ENCODE data around the gene SORBS2.
"Not testable (repeated sequence)": the region's sequence is repeated elsewhere in the genome, so short reads cannot be mapped to it uniquely, and the experiment has no call there.

Gene SORBS2

DNA sequence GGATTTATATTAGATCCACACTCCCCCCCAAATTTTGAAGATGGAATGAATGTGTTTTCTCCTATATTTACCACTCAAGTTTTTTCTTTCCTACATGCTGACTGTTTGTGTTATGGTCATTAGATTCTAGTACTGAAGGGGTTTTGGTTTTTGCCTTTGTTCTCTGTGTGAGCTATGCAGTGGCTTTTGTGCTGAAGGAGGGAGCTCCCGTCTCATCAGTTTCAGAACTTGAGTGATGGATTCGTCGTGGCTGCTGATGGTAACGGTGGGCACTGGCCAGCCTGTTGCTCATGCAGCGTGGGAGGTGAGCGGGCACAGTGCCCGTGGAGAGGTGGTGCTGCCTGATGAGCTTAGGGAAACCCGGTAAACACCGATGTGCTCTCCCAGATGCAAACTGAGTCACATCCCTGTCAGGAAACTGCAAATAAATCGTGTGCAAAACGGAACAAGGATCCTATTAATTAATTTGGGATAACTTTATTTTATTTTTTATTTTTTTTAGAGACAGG lies 101.5 kb downstream of the SORBS2 start:
- no peak for DNase-seq

GRCh38 chr4:185709802-185710486 lies 102.0 kb downstream of the SORBS2 start:
- no peak for DNase-seq

DNA sequence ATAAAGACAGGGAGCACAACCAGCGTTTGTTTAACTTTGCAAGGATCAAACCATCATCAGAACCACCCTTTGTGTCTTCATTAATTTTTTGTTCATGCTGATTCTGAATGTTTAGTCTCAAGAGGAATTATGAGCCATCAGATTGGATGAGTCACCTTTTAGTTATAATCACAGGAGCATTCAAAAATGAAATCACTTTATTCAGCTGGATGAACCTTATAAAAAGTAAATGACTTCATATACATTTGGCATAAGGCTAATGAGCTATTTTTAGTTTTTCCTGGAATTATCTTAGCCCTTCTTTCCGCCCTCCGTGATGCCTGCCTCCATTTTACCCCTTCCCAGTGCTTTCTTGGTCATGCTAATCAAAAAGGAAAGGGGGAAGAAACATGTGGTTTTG lies 103.6 kb downstream of the SORBS2 start:
- no peak for DNase-seq

DNA sequence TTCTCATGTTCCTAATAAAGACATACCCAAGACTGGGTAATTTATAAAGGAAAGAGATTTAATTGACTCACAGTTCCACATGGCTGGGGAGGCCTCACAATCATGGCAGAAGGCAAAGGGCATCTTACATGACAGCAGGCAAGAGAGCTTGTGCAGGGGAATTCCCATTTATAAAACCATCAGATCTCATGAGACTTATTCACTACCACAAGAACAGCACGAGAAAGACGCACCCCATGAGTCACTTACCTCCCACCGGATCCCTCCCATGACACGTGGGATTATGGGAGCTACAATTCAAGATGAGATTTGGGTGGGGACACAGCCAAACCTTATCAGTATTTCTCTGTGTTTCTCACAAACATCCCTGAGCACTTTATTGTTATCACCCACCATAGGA lies 104.4 kb downstream of the SORBS2 start:
- DNase-seq, result not testable (repeated sequence)

DNA sequence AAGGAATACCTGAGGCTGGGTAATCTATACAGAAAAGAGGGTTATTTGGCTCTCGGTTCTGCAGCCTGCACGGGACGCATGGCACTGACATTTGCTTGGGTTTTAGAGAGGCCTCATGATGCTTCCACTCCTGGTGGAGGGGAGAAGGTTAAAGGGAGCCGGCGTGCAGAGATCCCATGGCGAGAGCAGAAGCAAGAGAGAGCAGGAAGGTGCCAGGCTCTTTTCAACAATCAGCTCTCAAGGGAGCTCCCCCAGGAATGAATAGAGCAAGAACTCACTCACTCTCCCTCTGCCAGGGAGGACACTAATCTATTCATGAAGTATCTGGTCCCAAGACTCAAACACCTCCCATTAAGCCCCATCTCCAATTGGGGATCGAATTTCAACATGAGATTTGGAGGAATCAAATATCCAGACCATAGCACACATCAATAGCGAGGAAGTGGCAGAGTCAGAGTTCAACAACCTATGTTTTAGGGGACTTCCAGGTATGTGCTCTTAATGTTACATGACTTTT lies 109.8 kb downstream of the SORBS2 start:
- DNase-seq, result no peak

- no peak for DNase-seq
Observed at GRCh38 chr4:185700630-185701029, 111.4 kb downstream of the SORBS2 start.

- no peak for DNase-seq
Observed at GRCh38 chr4:185700048-185700447, 111.9 kb downstream of the SORBS2 start.

DNA sequence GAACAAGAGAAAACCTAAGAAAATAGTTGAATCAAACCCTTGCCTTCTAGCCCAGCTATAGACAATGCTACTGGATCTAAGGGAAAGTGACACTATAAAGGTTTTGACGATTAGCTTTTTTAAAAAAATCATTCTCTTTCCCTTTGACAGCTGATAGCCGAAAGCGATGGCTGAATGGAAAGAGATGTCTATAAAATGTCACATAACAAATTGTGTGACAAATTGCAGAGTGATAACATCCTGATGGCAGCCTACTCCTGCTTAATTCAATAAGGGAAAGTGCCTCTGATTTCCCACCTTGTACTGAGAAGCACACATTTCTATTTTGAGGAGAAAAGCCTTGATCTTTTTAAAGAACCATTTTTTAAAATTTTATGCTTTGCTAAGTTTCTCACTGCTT lies 114.5 kb downstream of the SORBS2 start:
- DNase-seq, result no peak

DNA sequence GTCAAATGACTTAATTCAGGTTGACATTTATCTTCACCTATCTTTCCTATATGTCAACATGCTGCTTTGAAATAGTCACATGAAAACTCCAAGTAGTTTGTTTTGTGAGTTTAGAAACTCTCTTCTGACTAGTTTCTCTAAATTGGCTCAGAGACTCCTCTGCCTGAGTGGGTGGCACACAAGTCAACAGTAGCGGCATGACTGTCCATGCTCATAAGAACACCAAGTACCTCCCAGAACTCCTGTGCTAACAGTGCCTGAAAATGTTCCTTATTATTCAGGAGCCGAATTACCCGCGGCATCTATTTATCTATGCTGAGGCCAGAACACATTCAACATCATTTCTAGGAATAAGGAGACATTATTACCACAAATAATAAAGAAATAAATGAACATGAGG lies 116.3 kb downstream of the SORBS2 start:
- DNase-seq, result no peak

- DNase-seq, result no peak
Observed at GRCh38 chr4:185693548-185694215, 118.3 kb downstream of the SORBS2 start.

GRCh38 chr4:185689407-185689806 lies 122.6 kb downstream of the SORBS2 start:
- DNase-seq, result no peak

- DNase-seq, result no peak
Observed at GRCh38 chr4:185685804-185686203, 126.2 kb downstream of the SORBS2 start.

DNA sequence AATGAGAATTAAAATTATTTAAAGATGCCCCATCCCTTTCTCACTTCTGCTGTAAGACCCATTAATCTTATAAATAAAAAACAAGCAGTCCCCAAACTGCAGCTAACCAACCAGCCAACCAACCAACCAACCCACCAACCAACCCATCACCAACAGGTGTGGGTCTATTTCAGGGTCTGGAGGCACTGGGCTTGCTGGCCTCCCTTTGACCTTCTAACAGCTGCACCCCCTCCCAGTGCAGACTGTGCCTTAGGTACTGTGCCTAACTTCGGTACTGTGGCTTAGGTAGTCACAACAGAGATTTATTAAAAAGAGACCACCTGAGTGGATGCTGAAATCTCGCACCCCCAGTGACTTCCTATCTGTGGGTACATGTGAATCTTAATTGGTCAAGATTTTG lies 128.1 kb downstream of the SORBS2 start:
- DNase-seq, result no peak

DNA sequence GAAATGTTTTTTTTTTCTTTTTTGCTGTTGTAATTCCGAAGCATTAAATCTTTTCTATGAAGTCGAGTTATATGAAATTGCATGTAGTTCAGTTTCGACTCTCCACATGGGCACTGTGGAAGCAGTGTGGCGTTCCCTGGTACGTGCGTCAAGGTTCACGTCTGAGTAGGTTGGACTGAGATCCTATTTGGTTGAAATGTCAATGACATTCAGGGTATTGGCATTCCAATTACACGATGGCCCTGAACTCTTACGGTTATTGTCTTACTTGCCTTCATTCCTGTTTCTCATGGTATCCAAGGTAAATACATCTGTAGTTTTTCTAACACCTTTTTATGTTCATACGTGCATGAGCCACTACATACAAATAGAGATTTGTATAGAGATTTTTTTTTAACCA lies 128.8 kb downstream of the SORBS2 start:
- no peak for DNase-seq

DNA sequence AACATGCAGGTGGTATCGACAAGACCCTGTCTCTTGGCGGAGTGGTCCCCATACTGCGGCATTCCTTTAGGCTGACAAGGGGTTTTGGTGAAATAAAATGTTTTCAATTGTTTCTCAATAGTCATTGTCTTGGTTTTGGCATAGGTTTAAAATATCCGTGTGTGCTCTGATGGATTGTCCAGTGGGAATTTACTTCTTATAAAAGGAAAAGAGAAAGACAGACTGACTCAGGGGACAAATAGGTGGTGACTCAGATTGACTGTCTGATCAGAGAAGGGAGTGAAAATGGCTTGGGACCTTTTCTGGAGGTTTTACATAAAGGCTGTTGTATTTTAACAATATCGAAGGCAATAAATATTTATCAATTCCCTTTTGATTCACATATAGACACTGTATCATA lies 129.8 kb downstream of the SORBS2 start:
- DNase-seq, result no peak

- DNase-seq, result no peak
Observed at GRCh38 chr4:185681604-185682003, 130.4 kb downstream of the SORBS2 start.

GRCh38 chr4:185680617-185681016 lies 131.4 kb downstream of the SORBS2 start:
- no peak for DNase-seq

GRCh38 chr4:185679523-185679922 lies 132.5 kb downstream of the SORBS2 start:
- no peak for DNase-seq

DNA sequence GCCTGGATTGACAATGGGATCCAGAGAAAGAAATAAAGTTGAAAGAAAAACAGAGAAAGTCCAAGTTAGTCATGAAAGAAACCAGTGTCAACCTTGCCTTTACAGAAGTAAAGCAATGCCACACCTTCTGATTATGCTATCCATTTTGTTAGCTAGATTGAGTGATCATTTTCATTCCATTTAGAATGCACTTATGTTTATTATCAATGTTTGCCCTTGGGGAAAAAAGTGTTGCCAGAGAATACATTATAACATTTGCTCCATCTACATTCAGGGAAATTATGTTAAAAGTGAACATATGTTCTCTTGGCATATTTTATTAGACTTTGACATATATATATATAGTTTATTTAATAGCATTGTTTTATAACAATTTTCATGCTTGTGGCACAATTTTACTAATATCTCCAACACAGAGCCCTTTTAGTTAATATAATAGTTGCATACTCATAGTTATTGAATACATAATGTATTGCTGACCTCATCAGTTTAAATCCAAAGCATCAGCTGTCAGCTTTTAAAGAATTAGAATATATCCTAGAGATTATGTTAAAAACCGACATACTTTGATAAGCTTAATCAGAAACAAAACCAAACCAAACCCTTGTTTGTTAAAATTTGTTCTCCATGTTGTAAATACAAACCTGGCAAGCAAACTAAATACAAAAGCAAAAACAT lies 134.2 kb downstream of the SORBS2 start:
- no peak for DNase-seq

GRCh38 chr4:185672618-185673017 lies 139.4 kb downstream of the SORBS2 start:
- DNase-seq, result no peak

- no peak for DNase-seq
Observed at GRCh38 chr4:185672151-185672550, 139.8 kb downstream of the SORBS2 start.

GRCh38 chr4:185671496-185671895 lies 140.5 kb downstream of the SORBS2 start:
- DNase-seq, result no peak

- no peak for DNase-seq
Observed at GRCh38 chr4:185671066-185671465, 140.9 kb downstream of the SORBS2 start.

- DNase-seq, result no peak
Observed at GRCh38 chr4:185669288-185669687, 142.7 kb downstream of the SORBS2 start.

Measured in NCI-H1105 treated with DMSO at 0.1 percent for 48 hours (cell line).